Ramos (cell line): ENCODE measurements around the gene HLA-E.

ENCODE experiments used
- in situ Hi-C: fragments of 300-500 bp; cut with MboI; formaldehyde crosslinking; loops from one replicate; pipeline ENCODE4 v1.14.3; 2022; ENCODE audit warnings: low sequenced_read_pairs; ENCODE audit not compliant: unreplicated experiment

The HLA-E gene

DNA sequence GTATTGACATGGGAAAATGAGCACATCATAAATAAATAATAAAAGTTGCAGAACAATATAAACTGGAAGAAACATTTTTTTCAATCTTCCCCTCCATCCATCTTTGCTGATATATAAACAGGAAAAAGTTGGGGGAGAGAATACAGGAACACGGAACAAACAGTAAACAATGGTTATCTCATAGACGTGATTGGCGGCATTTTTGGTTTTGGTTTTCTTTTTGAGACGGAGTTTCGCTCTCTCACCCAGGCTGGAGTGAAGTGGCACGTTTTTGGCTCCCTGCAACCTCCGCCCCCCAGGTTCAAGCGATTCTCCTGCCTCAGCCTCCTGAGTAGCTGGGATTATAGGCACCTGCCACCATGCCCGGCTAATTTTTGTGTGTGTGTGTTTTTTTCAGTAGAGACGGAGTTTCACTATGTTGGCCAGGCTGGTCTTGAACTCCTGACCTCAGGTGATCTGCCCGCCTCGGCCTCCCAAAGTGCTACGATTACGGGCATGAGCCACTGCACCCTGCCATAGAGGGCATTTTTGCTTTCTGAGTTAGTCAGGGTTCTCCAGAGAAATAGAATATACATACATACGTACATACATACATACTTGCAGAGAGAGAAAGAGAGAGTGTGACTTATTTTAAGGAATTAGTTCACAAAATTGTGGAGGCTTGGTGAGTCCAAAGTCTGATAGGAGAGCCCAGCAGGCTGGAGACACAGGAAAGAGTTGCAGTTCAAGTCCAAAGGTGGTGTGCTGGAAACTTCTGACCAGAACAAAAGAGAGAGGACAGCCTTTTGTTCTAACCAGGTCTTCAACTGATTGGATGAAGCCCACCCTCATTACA, 44.4 kb downstream of the HLA-E start:
- in situ Hi-C loops, result loop anchor here (10.0 kb wide), 1 partner anchor 551 kb away; no protein-coding TSS in a partner anchor

DNA sequence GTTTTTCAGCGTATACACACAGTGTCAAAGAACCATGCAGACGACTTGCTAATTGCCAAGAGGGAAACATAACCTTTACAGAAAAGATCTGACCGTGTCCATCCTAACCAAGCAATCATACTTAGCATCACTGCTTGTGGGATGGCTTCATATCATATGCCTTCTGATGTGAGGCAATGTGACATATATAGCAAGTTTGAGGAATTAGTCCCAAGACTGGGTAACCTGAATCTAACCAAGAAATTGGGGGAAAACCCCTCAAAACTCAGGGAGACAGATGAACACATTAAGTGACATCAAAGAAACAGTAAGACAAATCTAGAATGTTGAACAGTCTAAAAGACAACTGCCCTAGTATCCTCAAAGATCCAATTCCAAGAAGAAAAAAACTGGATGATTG, 48.6 kb downstream of the HLA-E start:
- in situ Hi-C loops, result loop anchor here (5.0 to 10.0 kb wide), 2 partner anchors 56 to 547 kb away; no protein-coding TSS in a partner anchor

DNA sequence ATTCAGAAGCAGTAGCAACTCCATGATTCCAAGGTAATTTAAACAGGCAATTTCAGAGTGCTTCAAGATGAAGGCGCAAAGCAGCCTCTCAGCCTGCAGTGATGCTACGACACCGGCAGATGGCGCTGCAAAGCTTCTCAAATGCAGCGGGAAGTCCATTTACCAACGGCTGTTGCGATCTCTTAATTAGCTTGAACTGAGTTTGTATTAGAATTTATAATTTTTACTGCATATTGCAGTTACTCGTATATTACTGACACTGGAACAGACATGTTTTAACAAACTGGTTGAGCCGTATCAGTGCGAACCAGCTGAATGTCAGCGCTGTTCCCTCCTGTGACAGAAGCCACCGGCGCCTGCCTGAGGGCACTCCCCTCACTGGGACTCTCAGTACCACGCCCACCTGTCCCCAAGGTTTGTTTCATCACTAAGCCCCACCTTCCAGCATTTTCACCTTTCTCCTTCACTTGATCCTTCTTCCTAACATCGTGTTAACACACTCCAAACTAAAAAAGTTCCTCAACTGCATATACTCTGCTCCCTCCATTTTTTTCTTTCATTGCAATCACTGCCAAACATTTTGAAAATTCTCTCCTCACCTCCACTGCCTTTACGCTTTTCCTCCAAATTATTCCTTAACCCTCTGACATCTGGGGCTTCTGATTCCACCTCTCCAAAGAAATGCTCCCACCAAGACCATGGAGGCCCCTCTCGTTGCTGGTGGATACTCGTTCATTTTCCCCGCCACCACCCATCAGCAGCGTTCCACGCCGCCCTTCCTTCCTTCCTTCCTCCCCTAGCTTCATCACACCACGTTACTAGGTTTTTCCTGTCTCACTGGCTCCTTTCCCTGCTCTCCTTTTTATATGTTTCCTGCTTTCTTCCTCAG, 52.5 kb downstream of the HLA-E start:
- in situ Hi-C loops, result no loop called here

DNA sequence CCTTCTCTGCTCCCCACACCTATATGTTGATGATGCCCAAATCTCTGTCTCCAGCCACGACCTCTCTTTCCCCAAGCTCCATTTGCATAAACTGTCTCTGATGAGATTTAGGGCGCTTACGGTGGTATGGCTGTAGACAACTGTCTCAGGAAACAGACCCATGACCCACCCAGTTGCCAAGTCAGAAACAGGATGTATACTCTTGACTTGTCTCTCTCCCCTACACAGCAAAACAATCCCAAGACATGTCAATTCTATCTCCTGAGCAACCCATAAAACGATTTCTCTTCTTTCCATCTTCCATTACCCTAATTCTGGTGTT, 53.1 kb downstream of the HLA-E start:
- in situ Hi-C loops, result no loop called here

DNA sequence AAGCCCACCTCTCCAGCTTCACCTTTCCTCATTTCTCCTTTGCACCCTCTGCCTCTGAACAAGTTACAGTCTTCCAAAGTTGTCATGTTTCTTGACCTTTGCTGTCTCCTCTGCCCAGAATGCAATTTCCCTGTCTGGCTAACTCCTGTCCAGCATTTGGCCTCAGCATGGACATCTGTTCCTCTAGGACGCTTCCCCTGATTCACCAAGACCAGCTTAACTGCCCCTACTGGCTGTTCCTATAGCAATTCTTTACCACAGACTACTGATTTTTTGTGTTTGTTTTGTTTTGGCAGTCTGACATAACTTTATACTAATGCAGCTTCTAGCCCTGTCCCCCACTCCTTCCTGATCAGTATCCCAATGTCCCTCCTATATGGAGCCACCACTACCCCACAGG, 53.6 kb downstream of the HLA-E start:
- in situ Hi-C loops, result no loop called here
